ENCODE measurements around the gene MCRIP1. TPM values are rescaled to one million over a fixed set of nuclear protein-coding genes. Genes with fewer than 3 reads are reported as not detected.
A peak's percentile ranks its signal among the peaks of the same experiment; 100 is the strongest.
"Not testable (repeated sequence)": the region's sequence is repeated elsewhere in the genome, so short reads cannot be mapped to it uniquely, and the experiment has no call there.

MCRIP1 gene
- total RNA-seq, 1 donor from 2014 or later = 35.6 TPM

- DNase-seq = no peak
Measured at GRCh38 chr17:81840826-81841778, 8.0 kb upstream of the MCRIP1 start.

DNA sequence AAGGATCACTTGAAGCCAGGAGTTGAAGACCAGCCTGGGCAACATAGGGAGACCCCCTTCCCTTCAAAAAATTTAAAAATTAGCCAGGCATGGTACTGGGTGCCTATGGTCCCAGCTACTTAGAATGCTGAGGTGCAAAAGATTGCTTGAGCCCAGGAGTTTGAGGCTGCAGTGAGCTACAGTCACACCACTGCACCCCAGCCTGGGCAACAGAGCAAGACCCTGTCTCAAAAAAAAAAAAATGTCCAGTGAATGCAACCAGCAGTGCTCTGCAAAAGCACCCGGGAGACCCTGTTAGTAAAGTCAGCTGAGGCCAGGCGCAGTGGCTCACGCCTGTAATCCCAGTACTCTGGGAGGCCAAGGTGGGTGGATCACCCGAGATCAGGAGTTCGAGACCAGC is 7.0 kb upstream of the MCRIP1 start:
- DNase-seq = not testable (repeated sequence)

DNA sequence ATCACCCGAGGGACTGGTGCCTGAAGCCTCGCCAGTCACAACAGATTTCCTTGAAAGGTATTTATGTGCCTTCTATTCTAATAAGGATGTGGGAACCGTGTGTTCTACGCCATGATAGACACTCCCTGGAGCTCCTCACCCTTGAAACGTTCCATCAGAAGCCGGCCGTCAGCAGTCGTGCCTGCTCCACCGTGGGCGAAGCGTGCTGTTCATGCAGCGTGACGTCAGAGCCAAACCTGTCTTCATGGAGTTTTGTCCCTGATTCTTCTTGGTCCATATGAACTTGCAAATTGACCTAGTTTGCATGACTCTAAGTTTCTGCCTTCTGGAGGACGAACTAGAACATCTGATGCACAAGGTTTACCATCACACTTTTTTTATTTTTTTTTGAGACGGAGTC is 6.2 kb upstream of the MCRIP1 start:
- DNase-seq = no peak

DNA sequence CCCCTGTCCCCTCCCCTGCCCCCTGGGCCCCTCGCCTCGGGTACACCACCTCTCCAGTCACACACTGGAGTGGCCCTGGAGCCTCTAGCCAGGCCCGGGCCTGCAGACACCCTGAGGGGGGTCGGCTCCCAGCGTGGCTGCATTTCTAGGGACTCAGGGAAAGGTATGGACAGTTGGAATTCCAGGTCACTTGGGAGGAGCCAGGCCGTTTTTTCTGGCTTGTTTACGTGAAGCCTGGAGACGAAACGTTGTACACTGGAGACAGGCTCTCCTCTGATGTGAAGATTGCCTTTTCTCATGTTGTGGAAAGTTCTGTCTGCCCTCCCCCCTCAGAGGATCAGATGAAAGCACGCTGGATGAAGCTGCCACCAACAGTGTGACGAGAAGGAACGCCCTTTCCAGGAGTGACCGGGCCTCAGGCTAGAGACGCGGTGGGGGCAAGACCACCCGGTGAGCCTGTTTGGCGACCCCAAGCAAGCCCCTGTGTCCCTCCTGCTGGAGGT is 5.7 kb upstream of the MCRIP1 start:
- DNase-seq = no peak

DNA sequence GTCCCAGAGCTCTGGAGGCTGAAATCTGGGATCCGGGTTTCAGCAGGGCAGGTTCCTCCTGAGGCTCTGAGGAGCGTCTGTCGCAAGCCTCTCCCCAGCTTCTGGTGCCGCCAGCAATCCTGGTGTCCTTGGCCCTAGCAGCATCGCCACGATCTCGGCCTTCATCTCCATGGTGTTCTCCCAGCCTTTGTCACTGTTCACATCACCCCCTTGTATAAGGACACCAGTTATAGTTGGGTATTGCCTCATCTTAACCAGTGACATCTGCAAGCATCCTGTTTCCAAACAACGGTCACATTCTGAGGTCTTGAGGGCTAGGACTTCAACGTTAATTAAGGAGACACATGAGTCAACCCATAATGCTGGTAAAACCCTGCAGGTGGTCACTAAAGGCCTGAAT is 4.5 kb upstream of the MCRIP1 start:
- no peak for DNase-seq

- no peak for DNase-seq
Measured at GRCh38 chr17:81834831-81835267, 1.8 kb upstream of the MCRIP1 start, which contains the start of gene PPP1R27. Gene PPP1R27 (minus strand): TSS chr17:81835050. CDS start chr17:81834953, 97 bp downstream.

GRCh38 chr17:81833921-81834830 is 1.1 kb upstream of the MCRIP1 start:
- no peak for DNase-seq

DNA sequence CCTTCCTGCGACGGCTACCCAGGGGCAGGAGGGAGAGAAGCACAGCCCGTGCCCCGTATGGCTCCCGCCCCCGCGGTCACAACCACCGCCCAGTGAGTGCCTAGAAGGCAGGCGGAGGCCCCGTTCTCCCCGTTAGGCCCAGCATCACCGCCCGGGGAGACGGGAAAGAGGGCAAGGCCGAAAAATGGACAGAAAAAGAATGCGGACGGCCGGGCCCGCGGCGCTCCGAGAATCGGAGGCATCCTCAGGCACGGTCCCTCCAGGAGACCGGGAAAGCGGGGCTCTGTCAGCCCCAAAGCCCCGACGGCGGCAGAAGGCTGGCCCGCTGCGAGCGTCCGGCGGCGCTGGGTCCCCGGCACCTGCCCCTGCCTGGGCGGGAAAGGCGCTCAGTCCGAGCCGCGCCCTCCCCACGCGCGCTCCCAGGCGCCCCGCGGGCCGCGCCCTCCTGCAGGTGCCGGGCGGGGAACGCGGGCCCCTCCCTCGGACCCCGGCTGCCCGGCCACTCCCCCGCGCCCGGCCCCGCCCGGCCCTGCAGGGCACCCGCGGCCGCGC is 407 bp downstream of the MCRIP1 start:
- DNase-seq = no peak

- peak; percentile 13 for DNase-seq
Measured at GRCh38 chr17:81831957-81832607, 1.0 kb downstream of the MCRIP1 start.

DNA sequence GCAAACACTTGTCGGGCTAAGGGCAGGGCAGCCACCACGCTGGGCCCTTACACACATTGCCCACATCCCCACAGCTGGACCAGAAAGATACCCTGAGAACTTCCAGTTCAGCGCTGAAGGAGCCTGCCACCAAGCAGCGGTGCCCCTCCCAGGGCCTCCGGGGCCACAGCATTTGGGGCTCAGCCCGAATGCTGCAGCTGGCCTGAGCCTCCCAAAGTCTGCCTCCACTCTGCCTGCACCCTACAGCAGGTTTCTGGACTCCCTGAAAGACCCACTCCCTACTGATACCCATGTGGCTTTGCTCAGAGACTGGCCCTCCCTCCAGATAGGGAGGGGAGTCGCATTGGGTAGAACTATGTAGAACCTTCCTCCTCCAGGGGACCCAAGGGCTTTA is 1.5 kb downstream of the MCRIP1 start:
- no peak for DNase-seq

DNA sequence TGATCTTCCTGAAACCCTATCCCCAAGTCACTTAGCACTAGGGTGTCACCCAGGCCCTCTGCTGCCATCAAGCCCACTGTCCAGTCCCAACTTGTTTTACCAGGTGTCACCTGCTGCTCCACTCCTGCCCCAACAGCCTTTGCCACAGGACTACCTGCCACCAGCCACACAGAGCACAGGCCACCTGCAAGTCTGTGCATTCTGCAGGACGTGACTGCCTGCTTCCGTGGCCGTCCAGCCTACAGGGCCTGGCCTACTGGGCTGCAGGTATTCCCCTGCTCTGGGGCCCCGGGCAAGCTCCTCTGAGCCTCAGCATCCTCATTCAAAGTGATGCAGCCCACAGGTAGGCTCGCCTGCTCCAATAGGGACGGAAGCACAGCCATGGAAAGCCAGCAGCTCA is 3.2 kb downstream of the MCRIP1 start:
- DNase-seq = no peak

DNA sequence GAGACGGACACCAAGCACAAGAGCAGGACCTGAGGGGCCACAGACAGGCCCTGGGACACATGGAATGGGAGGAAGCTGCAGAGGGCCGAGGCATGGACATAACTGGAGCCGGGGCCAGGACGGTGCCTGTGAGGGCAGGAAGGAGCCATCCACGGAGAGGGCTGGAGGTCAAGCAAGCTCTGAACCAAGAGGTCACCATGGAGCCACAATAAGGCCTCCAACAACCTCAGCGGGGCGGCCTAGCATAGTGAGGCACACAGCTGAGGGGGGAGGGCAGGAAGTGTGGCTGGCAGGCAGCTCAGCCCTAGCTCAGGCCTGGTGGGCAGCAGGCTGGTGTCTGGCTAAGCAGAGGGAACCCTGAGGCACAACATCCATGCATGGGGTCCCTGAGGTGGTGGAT is 4.4 kb downstream of the MCRIP1 start:
- no peak for DNase-seq

DNA sequence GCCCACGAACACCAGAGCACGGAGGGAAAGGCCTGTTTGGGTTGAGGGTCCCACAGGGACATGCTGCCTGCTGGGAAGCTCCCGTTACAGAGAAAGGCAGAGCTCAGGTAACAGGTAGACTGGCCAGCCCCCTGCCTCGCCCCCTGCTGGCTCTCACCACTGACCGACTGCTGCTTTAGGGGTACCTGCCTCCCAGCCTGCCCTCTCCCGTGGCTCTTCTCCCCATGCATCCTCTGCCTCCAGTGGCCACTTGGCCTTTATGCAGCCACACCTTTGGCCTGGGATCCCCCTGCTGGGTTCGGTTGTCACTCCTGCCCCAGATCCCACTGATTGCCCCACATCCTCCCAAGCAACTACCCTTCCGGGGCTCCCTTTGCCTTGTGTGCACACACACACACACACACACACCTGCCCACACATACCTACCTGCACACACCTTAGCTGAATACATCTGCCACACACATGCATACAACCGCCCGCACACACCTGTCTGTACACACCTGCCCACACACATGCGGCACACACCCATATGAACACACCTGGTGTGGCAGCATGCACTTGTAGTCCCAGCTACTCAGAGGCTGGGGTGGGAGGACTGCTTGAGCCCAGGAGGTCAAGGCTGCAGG is 7.1 kb downstream of the MCRIP1 start:
- DNase-seq = no peak

GRCh38 chr17:81824595-81824994 is 8.5 kb downstream of the MCRIP1 start:
- no peak for DNase-seq

DNA sequence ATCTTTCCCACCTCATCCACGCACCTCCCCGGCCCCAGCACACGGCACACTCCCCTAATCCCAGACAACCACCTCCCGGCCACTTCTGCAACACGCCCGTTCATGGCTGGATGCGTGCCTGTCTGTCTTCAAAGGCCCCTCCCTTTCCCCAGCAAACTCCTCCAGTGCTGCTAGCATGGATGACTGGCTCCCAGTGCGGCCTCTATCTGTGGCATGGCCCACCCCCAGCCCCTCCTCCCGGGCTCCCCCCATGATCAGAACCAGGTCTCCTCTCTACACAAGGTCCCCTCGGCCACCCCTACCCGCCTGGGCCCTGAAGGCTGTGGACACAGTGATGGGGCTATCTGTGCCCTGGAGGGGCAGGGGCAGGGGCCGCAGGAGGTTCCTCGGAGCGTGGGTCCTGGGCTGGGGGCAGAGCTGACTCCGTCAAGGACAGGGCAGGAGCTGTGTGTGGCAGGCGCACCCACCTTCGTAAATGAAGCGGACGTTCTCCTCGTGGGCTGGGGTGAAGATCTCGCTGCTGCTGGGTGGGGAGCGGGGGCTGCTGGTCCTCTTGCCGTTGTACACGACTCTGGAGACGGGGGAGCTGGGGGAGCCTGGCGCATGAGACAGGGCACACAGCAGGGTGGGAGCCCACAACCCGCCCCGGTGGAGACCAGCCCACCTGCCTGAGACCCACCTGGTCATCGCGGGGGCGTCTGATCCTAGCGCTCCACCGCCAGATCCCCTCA is 9.1 kb downstream of the MCRIP1 start:
- no peak for DNase-seq

DNA sequence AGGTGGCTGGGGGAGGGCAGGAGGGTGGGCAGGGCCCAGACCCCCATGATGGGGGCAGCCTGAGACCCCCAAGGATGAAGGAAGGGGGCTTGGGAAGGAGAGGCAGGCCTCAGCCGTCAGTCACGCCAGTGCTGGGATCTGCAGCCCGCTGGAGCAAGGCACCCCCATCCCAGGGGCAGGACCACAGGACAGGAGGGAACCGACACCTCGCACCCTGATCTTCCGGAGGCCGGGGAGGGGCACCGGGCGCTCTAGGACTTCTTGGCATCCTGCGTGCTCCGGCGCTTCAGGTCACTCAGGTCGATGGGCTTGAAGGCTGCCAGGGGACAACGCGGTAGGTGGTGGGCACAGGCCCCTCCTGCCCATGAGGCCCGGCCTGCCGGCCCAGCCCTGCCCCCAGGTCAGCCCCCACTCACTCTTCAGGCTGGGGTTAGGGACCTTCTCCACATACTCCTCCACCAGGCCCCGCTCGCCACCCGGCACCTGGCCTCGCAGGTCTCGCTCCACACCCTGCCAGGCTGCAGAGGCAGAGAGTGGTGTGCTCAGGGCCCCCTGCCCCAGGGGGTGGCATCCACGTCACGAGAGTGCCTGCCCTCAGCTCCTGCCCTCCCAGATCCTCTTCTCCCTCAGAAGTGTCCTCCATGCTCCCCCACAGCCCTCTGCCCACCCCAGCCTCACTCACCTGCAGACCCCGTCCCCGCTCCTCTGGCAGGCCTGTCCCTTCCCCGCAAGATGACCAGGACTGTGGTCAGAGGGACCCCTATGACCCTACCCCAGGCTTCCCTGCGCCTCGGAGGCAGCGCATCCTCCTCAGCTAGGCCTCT is 9.9 kb downstream of the MCRIP1 start:
- DNase-seq = no peak

GRCh38 chr17:81822312-81822637 is 10.8 kb downstream of the MCRIP1 start:
- no peak for DNase-seq

- peak; percentile 30 for DNase-seq
Measured at GRCh38 chr17:81821603-81822311, 11.3 kb downstream of the MCRIP1 start.

DNA sequence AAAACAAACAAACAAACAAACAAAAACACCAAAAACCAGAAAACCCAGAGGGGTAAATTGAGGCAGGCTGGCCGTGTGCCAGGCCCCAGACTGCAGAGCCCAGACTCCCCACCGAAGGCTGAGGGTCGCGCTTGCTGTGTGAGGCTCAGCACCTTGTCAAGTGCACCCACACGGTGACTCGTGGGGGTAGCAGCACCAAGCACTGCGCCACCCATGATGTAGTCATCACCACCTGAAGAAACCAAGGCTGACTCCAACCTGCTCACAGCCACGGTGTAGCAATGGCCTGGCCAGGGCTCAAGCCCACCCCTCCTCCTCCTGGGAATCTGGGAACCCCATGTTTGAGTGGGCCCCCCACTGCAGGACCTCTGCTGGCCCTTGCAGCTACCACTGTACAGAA is 11.9 kb downstream of the MCRIP1 start:
- no peak for DNase-seq

All from skin of body (tissue), 2 donors.